Astrocyte (in vitro differentiated cells and primary cell): ENCODE data around the gene USP22. TPM values are rescaled to one million over a fixed set of nuclear protein-coding genes. Genes with fewer than 3 reads are reported as not detected.

Experiments used
- DNase-seq: peaks from one replicate; pipeline ENCODE4 v3.0.0-alpha.2; 2010; ENCODE audit warnings: low read depth
- FAIRE-seq: peaks from 2 replicates; lab custom pipeline; 2011; peaks lifted over from hg19 to GRCh38; lab: Jason Lieb, UNC
- H2AFZ ChIP-seq: 2 replicates; pipeline ENCODE4 v1.6.0; 2012; ENCODE audit warnings: low read depth, low read length, inconsistent platforms
- H3K27ac ChIP-seq: 2 replicates; pipeline ENCODE4 v1.5.1; 2011; ENCODE audit warnings: low read depth, low read length, inconsistent platforms
- H3K27me3 ChIP-seq: 2 replicates; pipeline ENCODE4 v1.6.0; 2011; ENCODE audit warnings: low read length, inconsistent platforms; ENCODE audit not compliant: insufficient read depth
- H3K36me3 ChIP-seq: 2 replicates; pipeline ENCODE4 v1.5.1; 2011; ENCODE audit warnings: low read length, inconsistent platforms; ENCODE audit not compliant: insufficient read depth
- H3K4me1 ChIP-seq: 2 replicates; pipeline ENCODE4 v1.5.1; 2011; ENCODE audit warnings: low read length, inconsistent platforms; ENCODE audit not compliant: insufficient read depth
- H3K4me2 ChIP-seq: 2 replicates; pipeline ENCODE4 v1.6.0; 2012; ENCODE audit warnings: low read length, inconsistent platforms
- H3K4me3 ChIP-seq: 2 replicates; pipeline ENCODE4 v1.5.1; 2011; ENCODE audit warnings: low read depth, mild to moderate bottlenecking, low read length, inconsistent platforms; ENCODE audit not compliant: insufficient read depth
- H3K79me2 ChIP-seq: 2 replicates; pipeline ENCODE4 v1.6.0; 2012; ENCODE audit warnings: mild to moderate bottlenecking, low read length, inconsistent platforms; ENCODE audit not compliant: insufficient read depth
- H3K9ac ChIP-seq: 2 replicates; pipeline ENCODE4 v1.6.0; 2012; ENCODE audit warnings: mild to moderate bottlenecking, low read length, inconsistent platforms
- H3K9me3 ChIP-seq: 2 replicates; pipeline ENCODE4 v1.5.1; 2012; ENCODE audit warnings: low read depth, mild to moderate bottlenecking, low read length, inconsistent platforms; ENCODE audit not compliant: insufficient read depth
- H4K20me1 ChIP-seq: 2 replicates; pipeline ENCODE4 v1.6.0; 2012; ENCODE audit warnings: low read length, inconsistent platforms; ENCODE audit not compliant: insufficient read depth
- H3K27ac Mint-ChIP-seq: one replicate; pipeline ENCODE4 v1.8.0; 2021; ENCODE audit warnings: mild to moderate bottlenecking, mixed read lengths; ENCODE audit not compliant: unreplicated experiment
- H3K27me3 Mint-ChIP-seq: one replicate; pipeline ENCODE4 v1.8.0; 2021; ENCODE audit warnings: low read depth, mixed read lengths; ENCODE audit not compliant: unreplicated experiment
- H3K36me3 Mint-ChIP-seq: one replicate; pipeline ENCODE4 v1.8.0; 2021; ENCODE audit warnings: low read depth, mixed read lengths; ENCODE audit not compliant: unreplicated experiment
- H3K4me1 Mint-ChIP-seq: one replicate; pipeline ENCODE4 v1.8.0; 2021; ENCODE audit warnings: low read depth, mixed read lengths; ENCODE audit not compliant: unreplicated experiment
- H3K4me3 Mint-ChIP-seq: one replicate; pipeline ENCODE4 v1.8.0; 2021; ENCODE audit warnings: mild to moderate bottlenecking, moderate library complexity, mixed read lengths; ENCODE audit not compliant: unreplicated experiment
- H3K9me3 Mint-ChIP-seq: one replicate; pipeline ENCODE4 v1.8.0; 2021; ENCODE audit warnings: mild to moderate bottlenecking, mixed read lengths; ENCODE audit not compliant: unreplicated experiment
- EZH2 ChIP-seq: IDR thresholded peaks from 2 replicates; pipeline ENCODE4 v1.6.1; 2012; ENCODE audit warnings: mild to moderate bottlenecking, low read length, inconsistent platforms; ENCODE audit not compliant: insufficient read depth
- total RNA-seq: library from RNA; stranded (reverse); gene quantifications from 2 replicates; pipeline ENCODE4 v1.2.1, GENCODE V29; 2021
- TF ChIP-seq, protein P1 (sequence below): IDR thresholded peaks from 2 replicates; pipeline ENCODE4 v1.5.1; 2011; ENCODE audit warnings: low read depth, mild to moderate bottlenecking, inconsistent platforms, low read length, moderate library complexity; ENCODE audit not compliant: insufficient read depth

The USP22 gene
- total RNA-seq, 1 donor from 2014 or later, result 266 TPM

DNA sequence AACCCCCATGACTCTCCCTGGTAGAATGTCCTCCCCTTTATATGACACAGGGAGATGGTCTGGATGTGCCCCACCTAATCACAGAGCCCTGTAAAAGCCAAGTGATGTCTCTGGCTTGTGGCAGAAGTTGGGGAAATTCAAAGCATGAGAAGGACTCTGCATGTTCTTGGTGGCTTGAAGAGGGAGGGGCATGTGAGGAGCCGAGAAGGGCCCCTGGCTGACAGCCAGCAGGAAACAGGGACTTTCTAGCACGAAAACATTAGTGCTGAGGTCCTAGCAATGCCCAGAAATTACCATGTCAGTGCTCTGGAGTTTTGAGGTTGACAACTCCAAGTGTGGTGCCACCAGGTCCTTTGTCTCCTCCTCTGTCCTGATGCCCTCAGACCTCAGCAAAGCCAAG, 75.9 kb downstream of the USP22 start:
- H3K4me1 Mint-ChIP-seq, result peaks cover 5% of the 10 kb centered on the region
- H3K4me3 Mint-ChIP-seq, result no peak overlapping the region
- FAIRE-seq, result no peak
- H4K20me1 ChIP-seq, result no peaks in the 10 kb centered on the region
- H3K79me2 ChIP-seq, result no peaks in the 10 kb centered on the region
- H3K36me3 ChIP-seq, result no peaks in the 10 kb centered on the region
- no peak overlapping the region for H2AFZ ChIP-seq
- TF ChIP-seq EZH2, result no peak
- TF ChIP-seq, protein P1, sequence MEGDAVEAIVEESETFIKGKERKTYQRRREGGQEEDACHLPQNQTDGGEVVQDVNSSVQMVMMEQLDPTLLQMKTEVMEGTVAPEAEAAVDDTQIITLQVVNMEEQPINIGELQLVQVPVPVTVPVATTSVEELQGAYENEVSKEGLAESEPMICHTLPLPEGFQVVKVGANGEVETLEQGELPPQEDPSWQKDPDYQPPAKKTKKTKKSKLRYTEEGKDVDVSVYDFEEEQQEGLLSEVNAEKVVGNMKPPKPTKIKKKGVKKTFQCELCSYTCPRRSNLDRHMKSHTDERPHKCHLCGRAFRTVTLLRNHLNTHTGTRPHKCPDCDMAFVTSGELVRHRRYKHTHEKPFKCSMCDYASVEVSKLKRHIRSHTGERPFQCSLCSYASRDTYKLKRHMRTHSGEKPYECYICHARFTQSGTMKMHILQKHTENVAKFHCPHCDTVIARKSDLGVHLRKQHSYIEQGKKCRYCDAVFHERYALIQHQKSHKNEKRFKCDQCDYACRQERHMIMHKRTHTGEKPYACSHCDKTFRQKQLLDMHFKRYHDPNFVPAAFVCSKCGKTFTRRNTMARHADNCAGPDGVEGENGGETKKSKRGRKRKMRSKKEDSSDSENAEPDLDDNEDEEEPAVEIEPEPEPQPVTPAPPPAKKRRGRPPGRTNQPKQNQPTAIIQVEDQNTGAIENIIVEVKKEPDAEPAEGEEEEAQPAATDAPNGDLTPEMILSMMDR, result no peak
- H3K9ac ChIP-seq, result no peak overlapping the region
- no peak overlapping the region for H3K27ac Mint-ChIP-seq
- H3K4me3 ChIP-seq, result no peak overlapping the region
- no peaks in the 10 kb centered on the region for H3K9me3 ChIP-seq
- peaks cover 9% of the 10 kb centered on the region for H3K27me3 ChIP-seq
- no peaks in the 10 kb centered on the region for H3K9me3 Mint-ChIP-seq
- H3K27ac ChIP-seq, result no peak overlapping the region
- no peaks in the 10 kb centered on the region for H3K4me1 ChIP-seq
- no peak overlapping the region for H3K4me2 ChIP-seq
- no peak for DNase-seq
- peaks cover 8% of the 10 kb centered on the region for H3K36me3 Mint-ChIP-seq
- peaks cover 4% of the 10 kb centered on the region for H3K27me3 Mint-ChIP-seq

DNA sequence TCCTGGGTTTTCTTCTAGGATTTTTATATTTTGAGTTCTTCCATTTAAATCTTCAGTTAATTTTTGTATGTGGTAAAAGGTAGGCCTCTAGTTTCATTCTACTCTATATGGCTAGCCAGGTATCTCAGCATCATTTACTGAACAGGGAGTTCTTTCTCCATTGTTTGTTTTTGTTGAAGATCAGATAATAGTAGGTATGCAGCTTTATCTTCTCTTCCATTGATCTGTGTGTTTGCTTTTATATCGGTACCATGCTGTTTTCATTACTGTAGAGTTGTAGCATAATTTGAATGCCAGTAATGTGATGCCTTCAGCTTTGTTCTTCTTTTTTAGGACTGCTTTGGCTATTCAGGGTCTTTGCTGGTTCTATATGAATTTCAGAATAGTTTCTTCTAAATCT, 77.3 kb downstream of the USP22 start:
- Histone ChIP-seq H3K4me3 (no peak overlapping the region), H3K79me2 (no peaks in the 10 kb centered on the region), H3K4me2 (no peak overlapping the region), H3K9me3 (no peaks in the 10 kb centered on the region), H3K9ac (no peak overlapping the region), H4K20me1 (no peaks in the 10 kb centered on the region), H2AFZ (no peak overlapping the region), H3K36me3 (no peaks in the 10 kb centered on the region), H3K27me3 (peaks cover 9% of the 10 kb centered on the region), H3K27ac (no peak overlapping the region), H3K4me1 (no peaks in the 10 kb centered on the region)
- TF ChIP-seq, protein P1, result no peak
- no peak for TF ChIP-seq EZH2
- no peak overlapping the region for H3K4me3 Mint-ChIP-seq
- H3K27ac Mint-ChIP-seq, result no peak overlapping the region
- DNase-seq, result no peak
- H3K9me3 Mint-ChIP-seq, result no peaks in the 10 kb centered on the region
- H3K27me3 Mint-ChIP-seq, result peaks cover 4% of the 10 kb centered on the region
- peaks cover 10% of the 10 kb centered on the region for H3K4me1 Mint-ChIP-seq
- FAIRE-seq, result no peak
- peaks cover 9% of the 10 kb centered on the region for H3K36me3 Mint-ChIP-seq

DNA sequence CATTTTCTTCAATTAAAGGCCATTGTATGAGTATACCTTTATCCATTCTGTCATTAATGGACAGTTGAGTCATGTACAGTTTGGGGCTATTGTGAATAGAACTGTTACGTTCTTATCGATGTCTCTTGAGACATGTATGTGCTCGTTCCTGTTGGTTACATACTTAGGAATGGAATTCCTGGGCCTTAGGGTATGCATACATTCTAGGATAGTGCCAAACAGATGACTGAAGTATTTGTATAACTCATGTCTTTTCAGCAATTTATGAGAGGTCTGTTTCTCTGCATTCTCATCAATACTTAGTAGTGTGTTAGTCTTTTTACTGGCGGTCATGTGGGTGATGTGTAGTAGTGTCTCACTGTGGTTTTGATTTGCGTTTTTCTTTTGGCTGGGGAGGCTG, 81.2 kb downstream of the USP22 start:
- H3K4me1 ChIP-seq, result no peaks in the 10 kb centered on the region
- DNase-seq (no peak), FAIRE-seq (no peak)
- Mint-ChIP-seq H3K9me3 (no peaks in the 10 kb centered on the region), H3K27ac (peak overlapping the region; percentile 1), H3K36me3 (peaks cover 11% of the 10 kb centered on the region), H3K27me3 (no peaks in the 10 kb centered on the region), H3K4me1 (peaks cover 7% of the 10 kb centered on the region), H3K4me3 (no peak overlapping the region)
- H3K9me3 ChIP-seq, result no peaks in the 10 kb centered on the region
- H4K20me1 ChIP-seq, result no peaks in the 10 kb centered on the region
- no peak overlapping the region for H3K4me2 ChIP-seq
- no peak overlapping the region for H3K9ac ChIP-seq
- no peak overlapping the region for H3K27ac ChIP-seq
- peaks cover 3% of the 10 kb centered on the region for H3K27me3 ChIP-seq
- H3K4me3 ChIP-seq, result no peak overlapping the region
- H3K79me2 ChIP-seq, result no peaks in the 10 kb centered on the region
- H2AFZ ChIP-seq, result no peak overlapping the region
- TF ChIP-seq, protein P1, result no peak
- TF ChIP-seq EZH2, result no peak
- no peaks in the 10 kb centered on the region for H3K36me3 ChIP-seq
